HL-60 (cell line): Measurements from ENCODE around the gene TMEM40.

Source experiments
- CTCF ChIP-seq: IDR thresholded peaks from one replicate; pipeline ENCODE4 v1.5.1; 2011; ENCODE audit warnings: low read length, control low read depth, inconsistent platforms; ENCODE audit not compliant: insufficient read depth
- POLR2AphosphoS5 ChIP-seq: IDR thresholded peaks from 2 replicates; pipeline ENCODE4 v1.6.1; 2012; ENCODE audit warnings: low read depth
- REST ChIP-seq: IDR thresholded peaks from 2 replicates; pipeline ENCODE4 v1.6.1; 2012; ENCODE audit warnings: low read depth; ENCODE audit not compliant: insufficient replicate concordance

GRCh38 chr3:12750658-12751071 is 8.4 kb downstream of the TMEM40 start:
- TF ChIP-seq POLR2AphosphoS5 (no peak), CTCF (no peak), REST (no peak)
